CD14-positive monocyte (primary cell): ENCODE results near the gene SLIT1. TPM values are rescaled to one million over a fixed set of nuclear protein-coding genes. Genes with fewer than 3 reads are reported as not detected.

Experiments used
- DNase-seq, 3 donors: peaks; one replicate each; pipeline ENCODE4 v3.0.0-alpha.2; 2011 to 2022
- H2AFZ ChIP-seq: 2 replicates; pipeline ENCODE4 v1.6.0; 2012; ENCODE audit warnings: mild to moderate bottlenecking, low read depth, low read length, inconsistent platforms; ENCODE audit not compliant: insufficient read depth, poor library complexity, severe bottlenecking
- H3K27ac ChIP-seq, 2 donors: 1 replicate in 1 of 2; 2 replicates in 1 of 2; pipeline ENCODE4 v1.5.1; 2012 to 2013; ENCODE audit warnings: low read length in 2 of 2, control low read depth in 1 of 2, inconsistent platforms in 1 of 2, low read depth in 1 of 2, mild to moderate bottlenecking in 1 of 2
- H3K27me3 ChIP-seq, 2 donors: one replicate each; pipeline versions ENCODE4 v1.6.0 to v1.6.1; 2011 to 2013; ENCODE audit warnings: low read length in 2 of 2; ENCODE audit not compliant: control insufficient read depth in 2 of 2, insufficient read depth in 2 of 2
- H3K36me3 ChIP-seq, 2 donors: replicated peaks in 1 of 2; 1 replicate in 1 of 2; 2 replicates in 1 of 2; pipeline versions ENCODE4 v1.5.1 to v1.6.1; 2012 to 2013; ENCODE audit warnings: low read length in 2 of 2, control low read depth in 1 of 2, inconsistent platforms in 1 of 2, mild to moderate bottlenecking in 1 of 2; ENCODE audit not compliant: insufficient read depth in 2 of 2, control insufficient read depth in 1 of 2
- H3K4me1 ChIP-seq, 2 donors: 1 replicate in 1 of 2; 2 replicates in 1 of 2; pipeline versions ENCODE4 v1.5.1 to v1.6.1; 2012 to 2013; ENCODE audit warnings: low read length in 2 of 2, control low read depth in 1 of 2, inconsistent platforms in 1 of 2, mild to moderate bottlenecking in 1 of 2, moderate library complexity in 1 of 2; ENCODE audit not compliant: insufficient read depth in 2 of 2, control insufficient read depth in 1 of 2
- H3K4me2 ChIP-seq: replicated peaks from 2 replicates; pipeline ENCODE3; 2012; ENCODE audit warnings: low read length, moderate library complexity, mild to moderate bottlenecking; ENCODE audit not compliant: poor library complexity, severe bottlenecking; ENCODE audit errors: extremely low read depth
- H3K4me3 ChIP-seq, 3 experiments: fragments of 200-600 bp in 1 of 3; sonication (generic) in 1 of 3; replicated peaks in 1 of 3; 1 replicate in 2 of 3; 2 replicates in 1 of 3; pipeline ENCODE4 v1.5.1; 2011 to 2013; ENCODE audit warnings: low read length in 3 of 3, mild to moderate bottlenecking in 3 of 3, control low read depth in 2 of 3, low read depth in 2 of 3, inconsistent platforms in 1 of 3, moderate library complexity in 1 of 3
- H3K79me2 ChIP-seq: 2 replicates; pipeline ENCODE4 v1.6.0; 2012; ENCODE audit warnings: mild to moderate bottlenecking, control low read depth, inconsistent platforms, low read length, moderate library complexity; ENCODE audit not compliant: insufficient read depth
- H3K9ac ChIP-seq: 2 replicates; pipeline ENCODE4 v1.6.0; 2017; ENCODE audit warnings: low read length, mild to moderate bottlenecking; ENCODE audit not compliant: insufficient read depth, poor library complexity, severe bottlenecking
- H3K9me3 ChIP-seq, 2 donors: replicated peaks in 1 of 2; 1 replicate in 1 of 2; 2 replicates in 1 of 2; pipeline versions ENCODE4 v1.5.1 to v1.6.1; 2012 to 2013; ENCODE audit warnings: low read length in 2 of 2, control low read depth in 1 of 2; ENCODE audit not compliant: control insufficient read depth in 1 of 2, insufficient read depth in 1 of 2
- H4K20me1 ChIP-seq: 2 replicates; pipeline ENCODE4 v1.6.0; 2012; ENCODE audit warnings: mild to moderate bottlenecking, low read length, control low read depth, moderate library complexity; ENCODE audit not compliant: insufficient read depth
- H3K27ac Mint-ChIP-seq, 7 donors: one replicate each; pipeline ENCODE4 v1.8.0; 2020; ENCODE audit warnings: mild to moderate bottlenecking in 7 of 7, mixed read lengths in 7 of 7, moderate library complexity in 6 of 7, inconsistent platforms in 2 of 7
- H3K27me3 Mint-ChIP-seq, 3 donors: one replicate each; pipeline ENCODE4 v1.8.0; 2021 to 2022; ENCODE audit warnings: low read depth in 3 of 3, mild to moderate bottlenecking in 3 of 3, mixed read lengths in 3 of 3, moderate library complexity in 3 of 3, inconsistent platforms in 1 of 3
- H3K36me3 Mint-ChIP-seq, 2 donors: one replicate each; pipeline ENCODE4 v1.8.0; 2020; ENCODE audit warnings: mixed read lengths in 2 of 2, inconsistent platforms in 1 of 2, mild to moderate bottlenecking in 1 of 2
- H3K4me1 Mint-ChIP-seq: one replicate; pipeline ENCODE4 v1.8.0; 2020; ENCODE audit warnings: mild to moderate bottlenecking, mixed read lengths
- H3K4me3 Mint-ChIP-seq, 2 donors: one replicate each; pipeline ENCODE4 v1.8.0; 2020; ENCODE audit warnings: mild to moderate bottlenecking in 2 of 2, mixed read lengths in 2 of 2, moderate library complexity in 1 of 2
- H3K9me3 Mint-ChIP-seq, 7 donors: one replicate each; pipeline ENCODE4 v1.8.0; 2020 to 2022; ENCODE audit warnings: mixed read lengths in 7 of 7, mild to moderate bottlenecking in 6 of 7, moderate library complexity in 6 of 7, inconsistent platforms in 2 of 7
- CTCF ChIP-seq: fragments of 200-600 bp; IDR thresholded peaks from one replicate; pipeline ENCODE4 v1.8.0; 2022; ENCODE audit warnings: antibody characterized with exemption, mild to moderate bottlenecking
- WGBS: methylation state at CpG from one replicate; pipeline ENCODE4 v1.1.5; 2013; ENCODE audit warnings: missing lambda C conversion rate; ENCODE audit not compliant: insufficient coverage; 5-methylcytosine and 5-hydroxymethylcytosine counted together
- intact Hi-C, 2 donors: fragments of 100-400 bp; cut with micrococcal nuclease; formaldehyde crosslinking; loops; one replicate each; pipeline versions ENCODE4 v1.15.0 to v1.15.1; 2023
- polyA plus RNA-seq, 3 donors: library from polyadenylated mRNA; depleted of rRNA in 1 of 3; unstranded in 2 of 3; stranded (reverse) in 1 of 3; fragments of 300-500 nt in 2 of 3; fragments of >200 nt in 1 of 3; fragmentation: Illumina TruSeq in 2 of 3; gene quantifications; 1 replicate in 2 of 3; 2 replicates in 1 of 3; pipeline ENCODE4 v1.2.3, GENCODE V29; 2012 to 2021

SLIT1 gene
- polyA plus RNA-seq, 3 donors, result 0.05 to 0.81 (median 0.16) TPM

DNA sequence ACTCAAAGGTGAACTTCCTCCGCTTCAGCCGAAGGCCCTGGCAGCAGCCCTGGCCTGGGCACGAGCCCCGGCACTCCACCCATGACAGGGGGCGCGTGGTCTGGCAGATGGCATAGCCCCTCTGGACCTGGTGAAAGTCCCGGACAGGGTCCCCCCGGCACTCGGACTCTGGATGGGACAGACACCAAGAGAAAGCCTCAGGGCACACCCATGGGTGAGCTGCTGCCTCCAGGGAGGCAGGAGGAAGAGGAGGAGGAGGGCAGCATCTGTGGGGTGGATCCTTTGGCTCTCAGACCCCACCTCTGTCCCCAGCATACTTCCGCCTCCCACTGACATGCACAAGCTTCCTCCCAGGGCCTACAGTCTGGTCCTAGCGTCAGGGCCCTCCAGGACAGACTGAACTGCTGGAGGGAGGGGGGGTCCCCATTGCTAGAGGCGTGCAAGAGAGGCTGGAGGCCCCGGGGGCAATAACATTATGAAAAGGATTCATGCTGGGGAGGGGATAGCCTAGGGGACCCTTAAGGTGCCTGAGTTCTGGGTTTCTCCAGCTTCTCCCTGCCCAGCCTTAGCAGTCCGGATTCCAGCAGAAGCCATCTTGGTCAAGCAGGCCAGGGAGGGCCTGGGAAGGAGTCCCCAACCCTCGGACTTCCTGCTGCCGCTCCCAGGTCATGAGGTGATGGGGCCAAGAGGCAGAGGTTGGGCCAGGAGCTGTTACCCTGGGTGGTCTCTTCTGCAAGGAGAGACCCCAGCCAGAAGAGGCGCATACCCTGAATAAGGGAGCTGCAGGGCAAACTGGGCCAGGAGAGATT lies 184.4 kb downstream of the SLIT1 start:
- Histone ChIP-seq H3K4me1 (no peaks in the 10 kb centered on the region), H3K9ac (no peak overlapping the region), H4K20me1 (no peaks in the 10 kb centered on the region), H3K27me3 (no peaks in the 10 kb centered on the region), H2AFZ (no peak overlapping the region), H3K36me3 (no peaks in the 10 kb centered on the region), H3K4me3 (no peak overlapping the region), H3K4me2 (no peak overlapping the region), H3K79me2 (no peaks in the 10 kb centered on the region), H3K9me3 (peaks cover 2 to 3% of the 10 kb centered on the region in 2 donors), H3K27ac (no peak overlapping the region)
- TF ChIP-seq CTCF, result no peak
- intact Hi-C loops, result no loop called here
- Mint-ChIP-seq H3K4me3 (no peak overlapping the region), H3K27me3 (peaks cover 0 to 8% (median 4%) of the 10 kb centered on the region in 3 donors), H3K9me3 (peaks cover 2 to 8% (median 3%) of the 10 kb centered on the region in 7 donors), H3K4me1 (no peaks in the 10 kb centered on the region), H3K36me3 (no peaks in the 10 kb centered on the region), H3K27ac (no peak overlapping the region)
- 96% methylated on average over 11 of the region's 17 CpGs for WGBS
- DNase-seq, result no peak

GRCh38 chr10:97000487-97001182 lies 185.1 kb downstream of the SLIT1 start:
- H3K36me3 Mint-ChIP-seq, result peaks cover 0 to 4% of the 10 kb centered on the region in 2 donors
- peaks cover 0 to 8% (median 4%) of the 10 kb centered on the region in 3 donors for H3K27me3 Mint-ChIP-seq
- H3K27me3 ChIP-seq, result no peaks in the 10 kb centered on the region
- H3K4me1 ChIP-seq, result no peaks in the 10 kb centered on the region
- H3K9ac ChIP-seq, result no peak overlapping the region
- no peaks in the 10 kb centered on the region for H3K36me3 ChIP-seq
- H4K20me1 ChIP-seq, result no peaks in the 10 kb centered on the region
- H3K27ac ChIP-seq, result no peak overlapping the region
- no peak overlapping the region for H3K27ac Mint-ChIP-seq
- intact Hi-C loops, result no loop called here
- no peak for TF ChIP-seq CTCF
- peaks cover 0 to 2% (median 0%) of the 10 kb centered on the region in 7 donors for H3K9me3 Mint-ChIP-seq
- H3K9me3 ChIP-seq, result no peaks in the 10 kb centered on the region
- H3K4me2 ChIP-seq, result no peak overlapping the region
- no peaks in the 10 kb centered on the region for H3K79me2 ChIP-seq
- WGBS, result 92% methylated on average over 25 of the region's 25 CpGs
- H2AFZ ChIP-seq, result no peak overlapping the region
- H3K4me1 Mint-ChIP-seq, result no peaks in the 10 kb centered on the region
- DNase-seq, result no peak
- no peak overlapping the region for H3K4me3 Mint-ChIP-seq
- no peak overlapping the region for H3K4me3 ChIP-seq
